Stimulated activated naive CD4-positive, alpha-beta T cell treated with Interleukin-2 at 50 U/mL for 16 hours (primary cell): ENCODE results near the gene CCL8.

ENCODE experiments used
- DNase-seq: peaks from one replicate; lab custom pipeline; 2025; lab: John Stamatoyannopoulos, UW

Gene CCL8

DNA sequence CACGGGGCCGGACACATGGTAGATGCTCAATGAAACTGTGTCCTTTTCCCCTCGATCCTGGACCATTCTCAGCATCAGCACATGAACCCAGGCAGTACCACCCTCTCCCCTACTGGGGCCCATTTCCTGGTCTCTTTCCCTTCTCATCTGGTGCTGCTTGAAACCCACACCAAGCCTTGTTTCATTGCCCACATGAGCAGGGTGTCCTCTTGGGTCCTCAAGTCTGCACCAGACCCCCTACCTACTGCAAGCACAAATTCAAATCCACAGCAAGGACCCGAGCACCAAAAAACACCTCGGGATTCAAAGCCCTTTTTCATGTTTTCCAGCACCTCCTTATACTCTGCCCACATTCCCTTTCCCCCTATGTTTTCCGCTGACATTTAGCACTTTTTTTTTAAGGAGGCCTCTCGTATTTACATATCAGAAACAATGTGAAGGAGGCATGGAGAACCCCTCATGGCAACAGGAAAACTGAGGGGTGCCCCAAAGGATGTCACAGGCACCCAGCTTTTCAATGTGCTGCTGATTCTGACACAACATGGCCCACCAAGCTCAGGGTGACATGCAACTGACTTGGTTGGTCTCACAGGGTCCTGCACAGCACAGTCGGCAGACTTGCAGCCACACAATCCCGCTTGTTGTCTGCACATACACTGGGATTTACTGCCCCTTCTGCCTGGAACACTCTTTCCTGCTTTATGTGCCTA, 48.4 kb downstream of the CCL8 start:
- DNase-seq, result no peak

DNA sequence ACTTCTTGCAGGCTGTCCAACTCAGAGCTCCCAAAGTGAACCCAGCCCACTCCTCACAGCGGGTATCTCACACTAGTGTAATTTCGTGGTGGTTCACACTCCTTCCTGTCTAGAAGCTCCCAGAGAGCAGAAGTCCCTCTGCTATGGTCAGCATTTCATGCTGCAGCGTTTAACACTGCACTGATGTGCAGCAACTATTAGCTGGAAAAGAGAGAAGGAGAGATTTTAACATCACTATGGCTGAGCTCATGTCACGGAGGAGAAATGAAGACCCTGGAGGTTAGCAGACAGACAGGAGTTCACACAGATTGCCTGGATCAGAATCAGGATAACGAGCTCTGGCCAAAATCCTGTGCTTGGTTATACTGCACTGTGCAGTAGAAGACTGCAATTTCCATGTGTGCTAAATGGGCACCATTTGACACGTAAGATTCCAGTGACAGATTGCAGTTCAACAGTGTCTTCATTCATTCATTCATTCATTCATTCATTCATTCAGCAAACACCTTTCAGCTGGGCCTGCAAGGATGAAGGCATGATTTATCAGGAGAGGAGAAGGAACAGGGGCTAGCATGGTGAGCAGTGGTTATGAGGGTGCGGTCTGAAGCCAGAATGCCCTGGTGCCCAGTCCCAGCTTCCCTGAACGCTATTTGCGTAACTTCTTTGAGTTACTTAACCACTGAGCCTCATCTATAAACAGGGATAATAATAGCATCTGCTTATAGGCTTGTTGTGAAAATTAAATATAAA, 49.1 kb downstream of the CCL8 start:
- no peak for DNase-seq

DNA sequence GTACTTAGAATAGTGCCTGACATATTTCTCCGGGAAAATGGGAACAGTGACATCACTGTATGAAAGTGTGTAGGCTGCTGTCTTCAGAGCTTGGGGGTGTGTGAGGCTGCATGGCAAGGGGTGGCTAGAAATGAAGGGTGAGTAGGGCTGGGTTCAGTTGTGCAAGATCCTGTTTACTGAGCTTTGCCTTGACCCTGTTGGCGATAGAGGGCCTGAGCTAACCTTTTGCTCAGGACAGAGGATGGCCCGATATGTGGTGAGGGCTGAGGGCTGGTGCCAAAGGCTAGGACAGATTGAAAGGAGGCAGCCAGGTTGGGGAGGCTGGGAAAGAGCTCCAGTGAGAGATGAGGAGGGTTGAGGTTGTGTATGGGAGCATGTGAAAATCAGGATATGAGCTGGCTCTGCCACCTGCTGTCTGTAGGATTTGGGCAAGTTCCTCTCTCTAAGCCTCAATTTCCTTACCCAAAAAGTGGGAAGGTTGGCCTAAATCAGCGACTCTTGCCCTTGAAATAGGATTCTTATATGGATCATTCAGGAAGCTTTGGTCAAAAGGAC, 49.8 kb downstream of the CCL8 start:
- no peak for DNase-seq

DNA sequence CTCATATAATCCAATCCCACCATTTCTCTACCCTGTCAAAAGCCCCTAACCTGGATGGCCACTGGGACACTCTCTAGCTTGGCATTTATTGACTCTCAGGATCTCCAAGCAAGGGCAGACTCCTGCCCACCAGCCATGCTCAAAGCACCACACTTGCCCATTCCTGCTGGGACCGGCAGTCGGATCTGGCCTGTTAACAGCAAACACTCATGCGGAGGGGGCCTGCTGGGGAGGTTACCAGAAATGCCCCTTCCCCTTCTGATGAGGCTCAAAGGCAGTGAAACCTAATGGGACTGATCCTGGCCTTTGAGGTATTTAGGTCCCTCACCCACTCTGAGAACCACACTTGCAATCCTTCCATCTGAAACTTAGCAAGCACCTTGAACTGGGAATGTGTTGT, 50.3 kb downstream of the CCL8 start:
- DNase-seq, result no peak

DNA sequence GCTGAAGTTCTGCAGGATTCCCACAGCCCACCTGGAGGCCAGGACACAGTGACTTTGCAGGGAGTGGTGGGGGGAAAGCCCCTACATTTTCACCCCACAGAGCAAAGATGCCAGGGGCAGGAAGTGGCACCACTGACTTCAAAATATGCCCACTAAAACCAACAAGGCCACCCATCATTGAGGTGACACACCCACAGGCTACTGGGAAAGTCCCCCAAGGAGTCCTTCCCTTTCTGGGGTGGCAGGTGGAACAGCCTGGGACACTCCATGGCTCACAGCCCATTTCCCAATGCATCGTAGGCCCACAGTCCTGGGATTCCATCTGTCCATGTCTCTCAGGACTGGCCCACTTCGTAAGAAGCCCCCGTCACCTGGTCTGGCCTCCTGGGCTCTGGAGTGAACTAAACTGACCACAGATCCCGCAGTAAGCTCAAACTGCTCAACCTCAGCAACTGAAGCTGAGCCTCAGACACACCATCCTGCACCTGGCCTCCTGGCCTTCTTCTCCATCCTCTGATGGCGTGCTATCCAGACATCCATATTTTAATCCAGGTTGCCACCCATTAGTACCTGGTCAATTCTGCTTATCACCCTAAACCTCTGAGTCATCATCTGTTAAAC, 51.3 kb downstream of the CCL8 start:
- no peak for DNase-seq

DNA sequence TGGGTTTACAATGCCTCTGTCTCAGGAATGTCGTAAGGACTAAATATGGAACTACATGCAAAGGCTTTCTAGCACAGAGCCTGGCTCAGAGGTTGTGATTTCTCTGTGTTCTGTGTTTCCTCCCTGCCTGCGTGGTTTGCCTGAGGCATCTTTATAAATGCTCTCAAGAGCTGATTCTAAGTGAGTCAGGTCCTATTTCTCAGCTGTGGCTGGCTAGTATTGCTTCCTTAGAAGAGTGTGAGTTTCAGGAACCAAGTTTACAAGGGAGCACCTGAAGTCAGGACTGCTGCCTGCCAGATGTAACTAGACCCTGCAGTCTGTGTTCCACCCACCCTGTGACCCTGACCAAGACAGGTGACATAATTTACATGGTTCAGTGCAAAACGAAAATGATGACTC, 51.8 kb downstream of the CCL8 start:
- no peak for DNase-seq
